Epithelial cell of esophagus (primary cell): ENCODE results near the gene ANKRD39.
A peak's percentile ranks its signal among the peaks of the same experiment; 100 is the strongest.

Experiments
- DNase-seq: peaks from one replicate; pipeline ENCODE4 v3.0.0; 2010; ENCODE audit warnings: low read depth
- H3K4me3 ChIP-seq: 2 replicates; pipeline ENCODE4 v1.5.1; 2011; ENCODE audit warnings: mild to moderate bottlenecking, low read length, control low read depth
- TF ChIP-seq, protein P1 (sequence below): IDR thresholded peaks from 2 replicates; pipeline ENCODE4 v1.5.1; 2011; ENCODE audit warnings: low read depth, mild to moderate bottlenecking, low read length, control low read depth, inconsistent platforms; ENCODE audit not compliant: insufficient read depth; ENCODE audit errors: missing control alignments

The ANKRD39 gene

DNA sequence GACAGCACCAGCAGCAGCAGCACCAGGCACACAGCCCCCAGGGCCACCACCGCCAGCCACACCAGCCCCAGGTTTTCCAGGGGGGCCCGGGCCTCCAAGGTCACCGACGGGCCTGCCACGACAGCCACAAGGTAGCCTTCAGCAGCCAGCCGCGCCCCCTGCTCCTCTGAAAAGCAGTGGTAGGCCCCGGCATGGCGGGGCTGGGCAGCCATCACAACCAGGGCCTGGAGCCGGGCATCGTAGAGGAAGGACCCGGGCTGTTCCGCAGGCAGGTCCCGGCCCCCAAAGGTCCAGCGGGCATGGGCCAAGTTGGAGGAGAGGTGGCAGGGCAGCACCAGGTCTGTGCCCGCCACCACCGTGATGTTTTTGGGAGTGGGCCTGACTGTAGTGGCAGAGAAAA lies 3.3 kb upstream of the ANKRD39 start:
- TF ChIP-seq, protein P1, sequence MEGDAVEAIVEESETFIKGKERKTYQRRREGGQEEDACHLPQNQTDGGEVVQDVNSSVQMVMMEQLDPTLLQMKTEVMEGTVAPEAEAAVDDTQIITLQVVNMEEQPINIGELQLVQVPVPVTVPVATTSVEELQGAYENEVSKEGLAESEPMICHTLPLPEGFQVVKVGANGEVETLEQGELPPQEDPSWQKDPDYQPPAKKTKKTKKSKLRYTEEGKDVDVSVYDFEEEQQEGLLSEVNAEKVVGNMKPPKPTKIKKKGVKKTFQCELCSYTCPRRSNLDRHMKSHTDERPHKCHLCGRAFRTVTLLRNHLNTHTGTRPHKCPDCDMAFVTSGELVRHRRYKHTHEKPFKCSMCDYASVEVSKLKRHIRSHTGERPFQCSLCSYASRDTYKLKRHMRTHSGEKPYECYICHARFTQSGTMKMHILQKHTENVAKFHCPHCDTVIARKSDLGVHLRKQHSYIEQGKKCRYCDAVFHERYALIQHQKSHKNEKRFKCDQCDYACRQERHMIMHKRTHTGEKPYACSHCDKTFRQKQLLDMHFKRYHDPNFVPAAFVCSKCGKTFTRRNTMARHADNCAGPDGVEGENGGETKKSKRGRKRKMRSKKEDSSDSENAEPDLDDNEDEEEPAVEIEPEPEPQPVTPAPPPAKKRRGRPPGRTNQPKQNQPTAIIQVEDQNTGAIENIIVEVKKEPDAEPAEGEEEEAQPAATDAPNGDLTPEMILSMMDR, result no peak
- no peak for DNase-seq
- H3K4me3 ChIP-seq, result no peak overlapping the region

DNA sequence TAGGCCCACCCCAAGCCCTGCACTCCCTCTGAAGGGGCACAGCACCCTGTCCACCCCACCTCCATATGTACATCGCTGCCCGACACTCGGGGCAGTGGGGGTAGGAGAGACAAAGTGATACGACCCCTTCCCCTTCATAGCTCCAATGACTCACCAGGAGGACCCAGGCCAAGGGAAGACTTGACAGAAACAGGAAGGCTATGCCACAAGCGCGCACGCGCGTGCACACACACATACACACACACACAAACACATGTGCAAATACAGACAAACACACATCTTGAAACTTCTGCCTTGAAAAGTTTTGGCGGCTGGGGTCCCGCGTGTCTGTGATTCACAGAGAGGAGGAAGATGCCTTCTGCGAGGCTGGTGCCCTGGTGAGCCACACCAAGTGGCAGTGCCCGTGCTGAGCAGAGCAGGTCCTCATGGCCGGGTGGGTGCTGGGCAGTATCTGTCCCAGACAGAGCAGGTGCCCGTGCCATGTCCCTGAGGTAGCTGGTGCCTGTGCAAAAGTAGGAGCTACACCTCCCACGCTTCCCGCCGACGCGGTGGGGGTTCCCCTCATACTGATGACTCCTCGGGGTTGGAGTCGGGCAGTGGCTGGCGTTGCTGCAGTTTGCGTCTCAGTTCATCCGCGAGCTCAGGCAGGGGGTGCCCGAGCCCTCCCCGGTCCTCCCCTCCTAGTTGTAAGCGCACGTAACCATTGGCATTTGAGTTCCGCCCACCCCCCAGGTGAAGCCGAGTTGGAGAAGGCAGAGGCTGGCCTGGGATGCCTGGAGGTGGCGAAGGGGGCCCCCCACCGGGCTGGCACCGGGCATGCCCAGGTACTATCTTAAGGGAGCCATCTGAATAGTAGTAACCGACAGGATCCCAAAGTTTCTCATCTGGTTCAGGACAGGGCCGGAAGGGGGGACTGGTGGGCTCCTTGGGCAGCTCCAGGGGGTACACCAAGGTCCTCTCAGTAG lies 2.5 kb upstream of the ANKRD39 start:
- no peak overlapping the region for H3K4me3 ChIP-seq
- DNase-seq, result no peak
- TF ChIP-seq, protein P1, result no peak

DNA sequence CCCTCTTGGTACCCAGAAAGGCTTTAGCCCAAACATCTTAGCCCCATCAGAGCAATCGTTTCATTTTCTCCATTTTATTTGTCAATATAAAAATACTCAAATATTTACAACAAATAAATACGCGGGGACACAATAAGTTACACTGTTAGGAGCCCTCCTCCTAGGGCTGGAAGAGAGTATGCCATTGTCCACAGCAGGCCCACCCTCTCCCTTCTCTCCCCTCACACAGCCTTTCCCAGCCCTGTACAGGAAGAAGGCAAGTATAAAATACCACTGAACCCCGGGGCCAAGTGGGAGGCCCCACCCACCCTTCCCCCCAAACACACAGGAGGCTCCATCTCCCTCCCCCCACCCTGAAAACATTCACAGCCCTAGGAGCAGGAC lies 1.9 kb upstream of the ANKRD39 start:
- DNase-seq, result no peak
- H3K4me3 ChIP-seq, result no peak overlapping the region
- TF ChIP-seq, protein P1, result no peak

DNA sequence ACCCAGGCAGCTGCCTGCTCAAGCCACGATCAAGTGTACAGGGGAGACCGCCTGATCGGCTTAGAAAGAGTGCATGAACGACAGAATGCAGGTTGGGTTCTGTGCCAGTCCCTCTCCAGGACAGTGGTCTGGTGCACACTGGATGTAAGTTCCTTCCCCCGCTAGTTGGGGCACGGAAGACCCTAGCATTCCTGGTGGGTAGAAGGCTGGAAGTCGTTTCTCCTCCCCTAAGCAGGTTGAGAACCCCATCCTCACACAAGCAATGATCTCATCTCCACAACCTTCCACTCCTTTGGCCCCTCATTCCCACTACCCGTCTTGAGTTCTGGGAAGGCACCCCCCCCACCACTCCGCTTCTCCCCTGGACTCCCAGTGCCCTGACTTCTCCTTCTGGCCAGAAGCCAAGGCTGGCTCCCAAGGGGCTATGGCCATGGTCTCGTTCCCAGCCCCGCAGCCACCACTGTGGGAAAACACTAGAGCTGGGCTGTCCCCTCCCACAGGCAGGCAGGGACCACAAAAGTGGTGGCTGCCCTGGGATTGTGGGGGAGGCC lies 1.4 kb upstream of the ANKRD39 start:
- DNase-seq, result no peak
- no peak overlapping the region for H3K4me3 ChIP-seq
- TF ChIP-seq, protein P1, result no peak

DNA sequence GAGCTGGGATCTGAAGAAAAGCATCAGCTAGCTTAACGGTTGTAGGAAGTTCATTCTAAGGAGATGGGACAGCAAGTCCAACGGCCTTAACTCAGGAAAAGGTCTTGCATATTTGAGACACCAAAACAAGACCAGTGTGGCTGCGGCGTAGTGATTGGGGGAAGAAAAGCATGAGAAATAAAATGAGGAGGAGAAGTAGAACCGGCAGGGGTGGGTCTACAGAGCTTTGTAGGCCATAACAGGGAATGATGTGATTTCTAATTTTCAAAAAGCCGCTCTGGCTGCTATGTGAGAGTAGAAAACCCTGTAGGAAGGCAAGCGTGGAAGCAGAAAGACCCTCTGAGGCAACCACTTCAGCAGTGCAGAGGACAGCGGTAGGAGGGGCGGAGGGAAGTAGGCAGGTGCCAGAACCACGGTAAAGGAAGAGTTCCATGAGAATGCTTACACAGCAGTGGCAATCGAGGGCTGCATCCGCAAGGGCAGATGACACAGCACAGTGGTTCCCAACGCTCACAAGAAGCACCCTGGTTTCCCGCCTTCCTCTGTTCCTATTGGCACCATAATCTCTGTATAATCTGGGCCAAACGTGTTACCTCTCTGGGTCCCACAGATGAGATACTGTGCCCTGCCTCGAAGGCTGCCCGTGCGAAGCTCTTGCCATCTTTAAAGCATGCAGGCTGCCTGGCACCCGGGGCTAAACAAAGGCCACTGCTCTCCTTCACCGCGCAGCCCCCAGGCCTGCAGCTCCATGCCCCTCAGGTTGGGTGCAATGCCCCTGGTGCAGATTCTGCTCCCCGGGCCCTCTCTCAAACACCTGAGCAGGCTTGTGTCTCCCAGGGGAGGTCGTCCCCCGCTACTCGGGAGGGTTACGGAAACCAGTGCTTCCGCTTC lies 795 bp downstream of the ANKRD39 start:
- peak overlapping the region; percentile 68 for H3K4me3 ChIP-seq
- no peak for DNase-seq
- TF ChIP-seq, protein P1, result no peak

DNA sequence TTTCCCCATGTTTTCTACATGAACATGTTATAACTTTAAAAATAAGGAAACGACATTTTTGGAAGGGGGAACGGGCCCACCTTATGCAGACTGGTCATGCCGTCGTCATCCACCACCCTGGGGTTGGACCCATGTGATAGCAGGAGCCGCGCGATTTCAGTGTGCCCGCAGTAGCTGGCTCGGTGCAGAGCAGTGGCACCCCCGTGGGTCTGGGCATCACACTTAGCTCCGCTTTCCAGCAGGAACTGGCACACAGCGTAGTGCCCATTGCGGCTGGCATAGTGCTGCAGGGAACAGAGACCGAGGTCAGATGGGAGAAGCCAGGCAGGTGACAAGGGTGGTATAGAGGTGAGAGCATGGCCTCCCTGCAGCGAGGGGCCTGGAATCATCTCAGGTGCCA lies 4.5 kb downstream of the ANKRD39 start:
- no peak for DNase-seq
- TF ChIP-seq, protein P1, result no peak
- H3K4me3 ChIP-seq, result no peak overlapping the region
